VCaP (cell line): ENCODE data around the gene CDH15.

Experiments used
- H3K27ac ChIP-seq: fragments of 450-650 bp; 2 replicates; pipeline ENCODE4 v1.5.1; 2017
- CTCF ChIP-seq: fragments of 450-650 bp; conservative IDR thresholded peaks from 2 replicates; pipeline ENCODE4 v1.5.1; 2017; ENCODE audit warnings: mild to moderate bottlenecking, moderate library complexity

The CDH15 gene

GRCh38 chr16:89172528-89173173 is 1.1 kb downstream of the CDH15 start:
- TF ChIP-seq CTCF: no peak
- H3K27ac ChIP-seq: no peak overlapping the region

GRCh38 chr16:89173174-89173921 is 1.8 kb downstream of the CDH15 start:
- H3K27ac ChIP-seq: no peak overlapping the region
- TF ChIP-seq CTCF: no peak

GRCh38 chr16:89174055-89174827 is 2.7 kb downstream of the CDH15 start:
- no peak overlapping the region for H3K27ac ChIP-seq
- no peak for TF ChIP-seq CTCF

- no peak overlapping the region for H3K27ac ChIP-seq
- no peak for TF ChIP-seq CTCF
Measured at GRCh38 chr16:89174877-89175276, 3.3 kb downstream of the CDH15 start.

- H3K27ac ChIP-seq: no peak overlapping the region
- no peak for TF ChIP-seq CTCF
Measured at GRCh38 chr16:89175280-89176146, 4.0 kb downstream of the CDH15 start.

GRCh38 chr16:89176147-89176690 is 4.7 kb downstream of the CDH15 start:
- no peak overlapping the region for H3K27ac ChIP-seq
- no peak for TF ChIP-seq CTCF
